ENCODE results near the gene BIRC5. TPM values are rescaled to one million over a fixed set of nuclear protein-coding genes. Genes with fewer than 3 reads are reported as not detected.

BIRC5 gene
- total RNA-seq, 2 donors from 2014 or later: 0.40 to 0.44 TPM

DNA sequence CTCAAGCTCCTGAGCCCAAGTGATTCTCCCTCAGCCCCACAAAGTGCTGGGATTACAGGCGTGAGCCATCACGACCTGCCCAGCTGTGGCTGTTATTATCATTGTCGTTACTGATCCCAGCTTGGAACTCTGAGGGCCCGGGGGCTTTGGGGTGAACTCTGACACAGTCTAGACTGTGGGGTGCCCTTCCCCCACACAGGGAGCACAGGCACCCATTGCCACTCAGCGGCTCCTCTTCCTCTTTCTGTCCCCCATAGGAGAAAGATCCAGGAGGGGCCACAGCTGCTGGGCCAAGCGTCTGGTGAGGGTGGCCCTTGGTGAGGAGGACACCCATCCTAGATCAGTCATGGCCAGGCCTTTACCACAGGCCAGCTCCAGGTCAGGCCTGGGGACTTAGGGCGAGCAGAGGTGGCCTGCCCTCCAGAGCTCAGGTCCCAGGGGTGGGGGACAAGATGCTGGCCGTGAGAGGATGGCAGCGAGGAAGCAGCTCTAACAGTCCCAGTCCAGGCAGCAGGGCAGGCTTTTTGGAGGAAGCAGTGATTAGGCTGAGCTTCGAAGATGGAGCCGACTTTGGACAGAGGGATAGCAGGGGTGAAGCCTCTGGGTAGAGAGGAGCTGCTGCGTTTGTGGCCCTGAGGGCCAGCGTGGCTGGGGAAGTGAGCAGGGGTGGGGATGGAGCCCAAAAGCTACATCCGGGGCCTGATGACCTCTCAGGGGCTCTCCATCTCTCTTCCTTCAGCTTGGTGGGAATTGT lies 42.1 kb downstream of the BIRC5 start:
- no peak overlapping the region for H3K27ac Mint-ChIP-seq
- H3K36me3 Mint-ChIP-seq (ENCODE audit: low read depth): no peaks in the 10 kb centered on the region
- no peaks in the 10 kb centered on the region for H3K27me3 Mint-ChIP-seq
- no peaks in the 10 kb centered on the region for H3K9me3 ChIP-seq (ENCODE audit: control insufficient read depth, low read length, poor library complexity, severe bottlenecking)
- peaks cover 50% of the 10 kb centered on the region for H3K4me1 Mint-ChIP-seq
- no peak for ATAC-seq
- H3K4me3 Mint-ChIP-seq: peak overlapping the region; percentile 19
- DNase-seq: no peak

DNA sequence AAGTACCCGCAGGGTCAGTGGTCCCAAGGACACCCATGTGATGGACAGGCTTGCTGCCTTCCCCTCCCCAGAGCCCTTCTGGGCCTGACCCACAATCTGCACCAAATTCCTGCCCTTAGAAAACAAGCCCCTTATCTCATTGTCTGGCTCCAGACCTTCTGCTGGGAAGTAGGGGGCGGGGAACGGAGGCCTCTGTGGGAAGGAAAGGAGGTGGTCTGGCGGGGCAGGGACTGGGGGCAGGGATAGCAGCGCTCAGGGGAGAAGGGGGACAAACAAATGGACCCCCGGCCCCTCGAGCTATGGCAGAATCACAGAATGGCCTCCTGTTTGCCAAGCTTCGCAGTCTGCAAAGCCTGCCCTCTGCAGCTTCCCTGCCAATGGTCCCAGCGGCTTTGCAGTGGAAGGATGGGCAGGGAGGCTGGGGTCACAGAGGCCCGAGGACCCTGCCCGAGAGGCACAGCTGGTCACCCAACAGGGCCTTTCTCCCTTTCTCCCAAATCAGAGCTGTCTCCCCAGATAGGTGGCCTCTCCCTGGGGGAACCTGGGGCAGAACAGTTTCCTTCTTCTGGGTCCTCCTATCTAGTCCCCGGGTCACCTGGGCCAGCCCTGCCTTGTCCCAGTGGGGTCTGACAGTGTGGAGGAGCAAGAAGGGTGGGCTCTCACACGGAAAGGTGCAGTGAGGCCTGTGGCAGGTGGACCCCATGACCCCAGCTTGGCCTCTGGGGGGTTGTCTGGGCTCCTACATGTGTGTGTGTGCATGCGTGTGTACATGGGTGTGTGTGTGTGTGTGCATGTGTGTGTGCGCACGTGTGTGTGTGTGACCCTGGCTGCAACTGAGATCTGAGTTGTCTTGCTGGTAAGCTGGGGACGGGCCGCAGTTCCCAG lies 42.9 kb downstream of the BIRC5 start:
- no peaks in the 10 kb centered on the region for H3K36me3 Mint-ChIP-seq (ENCODE audit: low read depth)
- no peak for DNase-seq
- no peaks in the 10 kb centered on the region for H3K9me3 ChIP-seq (ENCODE audit: control insufficient read depth, low read length, poor library complexity, severe bottlenecking)
- H3K27ac Mint-ChIP-seq: peak overlapping the region; percentile 93
- H3K4me3 Mint-ChIP-seq: peak overlapping the region; percentile 47
- ATAC-seq: no peak
- no peaks in the 10 kb centered on the region for H3K27me3 Mint-ChIP-seq
- H3K4me1 Mint-ChIP-seq: peaks cover 45% of the 10 kb centered on the region

DNA sequence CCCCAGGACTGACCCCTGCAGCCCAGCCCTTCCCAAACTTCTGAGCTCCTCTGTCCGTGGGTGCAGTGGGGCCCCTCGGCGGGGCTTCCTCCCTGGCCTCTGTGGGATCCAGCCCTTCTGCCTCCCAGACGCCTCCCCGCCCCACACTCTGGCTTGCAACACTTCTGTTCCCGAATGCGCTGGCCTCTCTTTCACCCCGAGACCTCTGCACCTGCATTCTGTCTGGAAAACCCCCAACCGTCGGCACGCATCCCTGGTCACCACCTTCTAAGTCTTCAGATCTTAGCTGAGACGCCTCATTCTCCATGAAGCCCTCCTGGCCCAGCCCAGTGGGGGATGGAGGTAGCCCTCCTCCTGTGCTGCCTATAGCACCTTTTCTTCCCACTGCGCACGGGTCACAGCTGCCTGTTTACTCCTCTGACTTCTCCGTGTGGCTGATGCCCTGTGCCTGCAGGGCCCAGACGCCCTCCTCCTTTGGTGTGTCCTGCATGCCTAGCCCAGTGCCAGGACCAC lies 43.8 kb downstream of the BIRC5 start:
- Mint-ChIP-seq H3K4me1 (peaks cover 41% of the 10 kb centered on the region), H3K4me3 (peak overlapping the region; percentile 90), H3K27me3 (no peaks in the 10 kb centered on the region), H3K36me3 (ENCODE audit: low read depth) (no peaks in the 10 kb centered on the region), H3K27ac (peak overlapping the region; percentile 93)
- no peaks in the 10 kb centered on the region for H3K9me3 ChIP-seq (ENCODE audit: control insufficient read depth, low read length, poor library complexity, severe bottlenecking)
- ATAC-seq (peak; percentile 57), DNase-seq (peak in 1 of 3 donors; percentile 35)

DNA sequence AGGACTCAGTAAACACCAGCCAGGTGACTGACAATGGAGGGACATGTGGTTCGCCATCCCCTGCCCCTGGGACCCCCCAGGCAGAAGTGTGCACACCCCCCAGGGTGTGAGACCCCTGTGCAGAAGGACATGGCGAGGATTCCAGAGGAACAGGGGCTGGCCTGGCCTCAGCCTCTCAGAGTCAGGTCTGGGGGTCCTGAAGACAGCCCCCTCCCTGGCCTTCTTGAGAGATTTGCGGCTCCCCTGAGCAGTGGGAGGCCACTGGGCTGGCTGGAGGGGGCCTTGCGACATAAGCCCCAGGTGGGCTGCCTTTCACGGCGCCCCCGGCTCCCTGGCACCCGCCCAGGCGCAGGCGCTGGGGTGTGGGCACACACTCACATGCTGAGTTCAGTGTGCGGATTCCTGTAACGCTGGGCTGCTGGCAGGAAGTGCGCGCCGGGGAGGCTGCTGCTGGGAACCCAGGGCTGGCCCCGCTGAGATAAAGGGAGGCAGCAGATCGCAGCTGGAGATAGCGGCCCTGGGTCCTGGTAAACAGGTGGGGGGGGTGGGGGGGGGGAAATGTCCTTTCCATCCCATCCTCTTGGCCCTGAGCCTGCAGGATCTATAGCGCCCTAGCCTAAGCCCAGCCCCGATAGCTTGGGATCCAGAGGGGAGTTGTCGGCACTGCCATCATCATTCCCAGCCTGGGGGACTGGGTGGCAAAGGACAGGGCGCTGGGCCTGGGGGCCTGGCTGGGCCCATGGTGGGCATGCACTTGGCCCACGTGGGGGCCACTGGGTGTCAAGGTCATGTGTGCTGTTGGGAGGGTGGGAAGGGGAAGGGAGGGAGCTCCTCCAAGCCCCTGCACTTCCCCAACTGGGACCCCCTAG lies 44.5 kb downstream of the BIRC5 start:
- ATAC-seq (peak; percentile 65), DNase-seq (peak; percentile 35 to 56 (median 36))
- no peaks in the 10 kb centered on the region for H3K27me3 Mint-ChIP-seq
- H3K9me3 ChIP-seq (ENCODE audit: control insufficient read depth, low read length, poor library complexity, severe bottlenecking): no peaks in the 10 kb centered on the region
- H3K36me3 Mint-ChIP-seq (ENCODE audit: low read depth): no peaks in the 10 kb centered on the region
- peak overlapping the region; percentile 93 for H3K27ac Mint-ChIP-seq
- H3K4me3 Mint-ChIP-seq: peak overlapping the region; percentile 90
- H3K4me1 Mint-ChIP-seq: peaks cover 36% of the 10 kb centered on the region

DNA sequence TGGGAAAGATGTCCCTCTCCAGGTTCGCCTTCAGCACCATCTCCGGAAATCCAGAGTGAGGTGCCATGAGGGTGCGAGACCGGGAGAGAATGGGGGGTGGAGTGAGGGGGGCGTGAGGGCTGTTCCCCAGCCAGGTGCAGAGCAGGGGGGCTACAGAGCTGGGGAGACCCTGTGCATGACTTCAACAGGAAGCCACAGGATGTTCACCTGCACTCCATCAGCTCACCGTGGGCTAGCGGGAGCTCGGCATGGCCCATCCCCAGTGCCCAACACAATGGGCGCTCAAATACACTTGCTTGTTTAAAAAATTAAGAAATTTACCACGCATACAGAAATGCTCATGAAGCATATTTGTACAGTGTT lies 45.1 kb downstream of the BIRC5 start:
- DNase-seq (no peak), ATAC-seq (no peak)
- H3K9me3 ChIP-seq (ENCODE audit: control insufficient read depth, low read length, poor library complexity, severe bottlenecking): no peaks in the 10 kb centered on the region
- H3K4me3 Mint-ChIP-seq: peak overlapping the region; percentile 73
- H3K27ac Mint-ChIP-seq: peak overlapping the region; percentile 93
- no peaks in the 10 kb centered on the region for H3K36me3 Mint-ChIP-seq (ENCODE audit: low read depth)
- H3K27me3 Mint-ChIP-seq: no peaks in the 10 kb centered on the region
- H3K4me1 Mint-ChIP-seq: peaks cover 36% of the 10 kb centered on the region

DNA sequence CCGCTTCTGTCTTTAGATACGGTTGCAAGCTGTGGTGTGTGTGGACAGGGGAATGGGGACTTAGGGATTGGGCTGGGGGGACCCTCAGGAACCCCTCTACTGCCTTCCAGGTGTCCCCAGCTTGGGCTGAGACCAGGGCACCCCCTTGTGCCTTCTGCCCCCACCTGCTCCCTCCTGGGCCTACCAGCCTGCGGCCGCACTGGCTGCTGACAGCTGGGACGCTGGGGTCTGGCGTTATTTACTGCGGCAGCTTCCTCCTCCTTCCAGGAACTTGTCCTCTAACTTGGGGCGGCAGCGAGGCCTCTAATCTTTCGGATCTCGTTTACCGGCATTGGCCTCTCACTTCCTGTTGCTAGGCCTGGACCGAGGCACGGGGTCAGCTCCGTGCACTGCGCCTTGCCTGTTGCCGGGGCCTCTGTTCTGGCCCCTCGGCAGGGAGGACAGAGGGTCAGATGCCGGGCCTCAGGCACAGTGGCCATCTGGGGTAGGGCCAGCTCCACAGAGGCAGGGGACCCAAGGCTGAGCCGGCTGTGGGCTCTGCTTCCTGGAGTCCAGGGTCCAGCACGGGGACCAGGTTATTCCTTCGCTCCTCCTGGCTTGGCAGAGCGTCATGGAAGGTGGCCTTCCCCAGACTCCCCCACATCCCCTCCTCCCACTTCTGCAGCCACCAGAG lies 49.1 kb downstream of the BIRC5 start:
- peaks cover 26% of the 10 kb centered on the region for H3K4me1 Mint-ChIP-seq
- peak overlapping the region; percentile 41 for H3K4me3 Mint-ChIP-seq
- ATAC-seq: no peak
- DNase-seq: no peak
- H3K36me3 Mint-ChIP-seq (ENCODE audit: low read depth): no peaks in the 10 kb centered on the region
- H3K9me3 ChIP-seq (ENCODE audit: control insufficient read depth, low read length, poor library complexity, severe bottlenecking): no peaks in the 10 kb centered on the region
- no peaks in the 10 kb centered on the region for H3K27me3 Mint-ChIP-seq
- peak overlapping the region; percentile 83 for H3K27ac Mint-ChIP-seq

DNA sequence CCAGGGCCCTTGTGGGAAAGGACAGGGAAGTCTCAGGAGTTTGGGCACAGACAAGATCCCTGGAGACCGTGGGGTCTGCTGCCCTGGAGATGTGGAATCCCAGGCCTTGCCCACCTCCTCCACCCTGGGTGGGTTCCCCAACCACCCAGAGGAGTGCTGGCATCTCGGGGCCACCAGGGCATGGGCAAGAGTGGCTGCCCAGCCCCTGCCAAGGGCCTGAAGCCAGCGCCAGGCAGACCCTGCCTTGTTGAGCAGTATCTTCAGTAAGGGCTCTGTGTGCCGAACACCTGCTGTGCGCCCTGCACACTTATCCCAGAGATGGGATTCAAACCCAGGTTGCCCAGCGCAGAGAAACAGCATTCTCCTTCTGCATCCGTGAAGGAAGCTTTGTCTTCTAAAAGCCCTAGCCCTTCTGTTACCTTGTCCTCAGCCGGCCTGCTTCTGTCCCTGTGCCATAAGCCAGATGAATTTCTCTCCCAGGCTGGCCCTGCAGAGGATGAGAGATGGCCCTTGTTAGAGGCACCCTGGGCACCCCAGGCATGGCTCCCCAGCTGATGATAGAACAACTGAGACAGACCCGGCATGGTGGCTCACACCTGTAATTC lies 49.8 kb downstream of the BIRC5 start:
- no peak for DNase-seq
- no peaks in the 10 kb centered on the region for H3K27me3 Mint-ChIP-seq
- peak overlapping the region; percentile 83 for H3K27ac Mint-ChIP-seq
- H3K4me3 Mint-ChIP-seq: no peak overlapping the region
- peaks cover 23% of the 10 kb centered on the region for H3K4me1 Mint-ChIP-seq
- no peak for ATAC-seq
- no peaks in the 10 kb centered on the region for H3K9me3 ChIP-seq (ENCODE audit: control insufficient read depth, low read length, poor library complexity, severe bottlenecking)
- H3K36me3 Mint-ChIP-seq (ENCODE audit: low read depth): no peaks in the 10 kb centered on the region

DNA sequence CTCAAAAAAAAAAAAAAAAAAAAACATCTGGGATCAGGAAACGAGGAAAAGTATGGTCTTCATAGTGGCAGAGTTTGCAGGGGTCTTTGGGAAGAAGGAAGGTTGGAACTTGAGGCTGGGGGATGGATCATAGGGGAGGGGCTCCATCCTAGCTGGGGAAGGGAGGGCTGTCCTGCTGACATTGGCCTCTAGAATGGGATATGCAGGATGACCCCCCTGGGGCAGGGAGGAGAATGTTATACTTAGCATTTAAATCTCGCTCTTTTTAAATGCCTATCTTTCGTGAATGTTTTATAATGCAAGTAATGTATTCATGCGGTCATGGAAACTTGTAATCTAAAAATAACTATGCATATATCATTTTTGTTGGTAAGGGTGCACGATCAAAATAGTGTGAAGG lies 50.5 kb downstream of the BIRC5 start:
- Mint-ChIP-seq H3K4me3 (no peak overlapping the region), H3K4me1 (peaks cover 21% of the 10 kb centered on the region), H3K36me3 (ENCODE audit: low read depth) (no peaks in the 10 kb centered on the region), H3K27ac (peak overlapping the region; percentile 83), H3K27me3 (no peaks in the 10 kb centered on the region)
- DNase-seq: no peak
- ATAC-seq: no peak
- H3K9me3 ChIP-seq (ENCODE audit: control insufficient read depth, low read length, poor library complexity, severe bottlenecking): no peaks in the 10 kb centered on the region

DNA sequence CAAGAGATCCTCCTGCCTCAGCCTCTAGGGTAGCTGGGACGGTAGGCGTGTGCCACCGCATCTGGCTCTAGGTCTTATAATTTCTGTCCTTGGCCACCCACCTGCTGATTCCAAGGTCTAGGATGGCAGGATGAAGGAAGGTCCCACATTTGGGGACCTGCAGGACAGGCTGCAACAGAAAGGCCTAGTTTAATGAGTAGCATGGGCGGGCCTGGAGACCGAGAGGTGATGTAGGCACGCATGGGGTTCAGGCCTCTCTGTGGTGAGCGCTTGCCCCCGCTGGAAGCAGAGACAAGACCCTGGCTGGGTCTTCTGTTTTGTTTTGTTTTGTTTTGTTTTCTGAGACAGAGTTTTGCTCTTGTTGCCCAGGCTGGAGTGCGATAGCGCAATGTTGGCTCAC lies 51.1 kb downstream of the BIRC5 start:
- no peak for DNase-seq
- no peak for ATAC-seq
- peaks cover 17% of the 10 kb centered on the region for H3K4me1 Mint-ChIP-seq

DNA sequence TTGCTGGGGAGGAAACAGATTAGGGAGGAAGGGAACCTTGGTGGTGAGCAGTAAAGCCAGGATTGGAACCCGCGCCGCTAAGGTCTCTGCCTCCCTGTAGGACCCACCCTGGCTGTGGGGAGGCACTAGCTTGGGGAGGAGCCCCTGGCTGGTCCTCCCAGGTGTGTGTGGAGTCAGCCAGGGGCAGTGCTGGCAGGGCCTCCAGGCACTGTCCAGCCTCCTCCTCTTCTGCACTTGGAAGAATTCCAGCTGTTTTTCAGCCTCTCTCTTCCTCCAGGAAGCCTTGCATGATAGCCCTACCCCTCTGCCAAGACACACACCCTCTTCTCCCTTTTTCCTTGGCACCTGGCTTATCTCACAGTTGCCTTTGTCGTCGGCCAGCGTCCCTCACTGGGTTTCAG lies 52.2 kb downstream of the BIRC5 start:
- Mint-ChIP-seq H3K27ac (no peak overlapping the region), H3K4me3 (no peak overlapping the region), H3K4me1 (peaks cover 12% of the 10 kb centered on the region), H3K27me3 (no peaks in the 10 kb centered on the region), H3K36me3 (ENCODE audit: low read depth) (no peaks in the 10 kb centered on the region)
- no peak for ATAC-seq
- DNase-seq: no peak
- no peaks in the 10 kb centered on the region for H3K9me3 ChIP-seq (ENCODE audit: control insufficient read depth, low read length, poor library complexity, severe bottlenecking)

More for the DNA sequence above, 51.1 kb downstream of the BIRC5 start:
- Mint-ChIP-seq H3K36me3 (ENCODE audit: low read depth) (no peaks in the 10 kb centered on the region), H3K27me3 (no peaks in the 10 kb centered on the region), H3K27ac (peak overlapping the region; percentile 11), H3K4me3 (no peak overlapping the region)
- no peaks in the 10 kb centered on the region for H3K9me3 ChIP-seq (ENCODE audit: control insufficient read depth, low read length, poor library complexity, severe bottlenecking)

DNA sequence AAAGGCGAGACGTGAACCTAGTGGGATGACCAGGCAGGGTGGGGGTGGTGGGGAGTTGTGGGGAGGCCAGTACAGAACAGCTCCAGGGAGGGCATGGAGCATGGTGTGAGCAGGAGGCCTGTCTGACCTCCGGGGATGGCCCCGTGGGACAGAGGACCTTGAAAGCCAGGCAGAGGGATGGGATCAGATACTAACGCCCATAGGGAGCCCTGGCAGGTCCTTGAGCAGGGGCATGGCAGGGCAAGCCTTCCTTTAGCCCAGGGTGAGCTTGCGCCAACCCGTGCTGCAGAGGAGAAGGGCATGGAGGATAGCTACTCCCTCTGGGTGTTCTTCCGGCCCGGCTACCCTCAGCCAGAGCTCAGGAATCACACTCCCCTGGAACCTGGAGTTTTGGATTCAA lies 52.7 kb downstream of the BIRC5 start:
- Mint-ChIP-seq H3K4me1 (peaks cover 8% of the 10 kb centered on the region), H3K27me3 (peaks cover 4% of the 10 kb centered on the region), H3K27ac (no peak overlapping the region), H3K4me3 (no peak overlapping the region), H3K36me3 (ENCODE audit: low read depth) (no peaks in the 10 kb centered on the region)
- ATAC-seq: no peak
- DNase-seq: no peak
- H3K9me3 ChIP-seq (ENCODE audit: control insufficient read depth, low read length, poor library complexity, severe bottlenecking): no peaks in the 10 kb centered on the region

Data from T-helper 17 cell (primary cell).